H7 (cell line): ENCODE data around the gene DCAF6. TPM values are rescaled to one million over a fixed set of nuclear protein-coding genes. Genes with fewer than 3 reads are reported as not detected.

Source experiments
- DNase-seq: peaks from one replicate; pipeline ENCODE4 v3.0.0; 2012
- H3K27me3 ChIP-seq: 2 replicates; pipeline ENCODE4 v1.6.0; 2011; ENCODE audit warnings: mild to moderate bottlenecking, low read length; ENCODE audit not compliant: control insufficient read depth, insufficient read depth
- H3K36me3 ChIP-seq: replicated peaks from 2 replicates; pipeline ENCODE4 v1.5.1; 2011; ENCODE audit warnings: low read length; ENCODE audit not compliant: control insufficient read depth, insufficient read depth
- H3K4me3 ChIP-seq: 2 replicates; pipeline ENCODE4 v1.5.1; 2011; ENCODE audit warnings: low read depth, mild to moderate bottlenecking, control low read depth, low read length, moderate library complexity; ENCODE audit not compliant: insufficient read depth
- total RNA-seq: library from RNA; depleted of rRNA; stranded (reverse); fragments of >200 nt; shearing (Covaris generic); gene quantifications from 2 replicates; pipeline ENCODE4 v1.2.3, GENCODE V29; 2014

DCAF6 gene
- total RNA-seq, 1 experiment from 2014 or later: 13.5 TPM

DNA sequence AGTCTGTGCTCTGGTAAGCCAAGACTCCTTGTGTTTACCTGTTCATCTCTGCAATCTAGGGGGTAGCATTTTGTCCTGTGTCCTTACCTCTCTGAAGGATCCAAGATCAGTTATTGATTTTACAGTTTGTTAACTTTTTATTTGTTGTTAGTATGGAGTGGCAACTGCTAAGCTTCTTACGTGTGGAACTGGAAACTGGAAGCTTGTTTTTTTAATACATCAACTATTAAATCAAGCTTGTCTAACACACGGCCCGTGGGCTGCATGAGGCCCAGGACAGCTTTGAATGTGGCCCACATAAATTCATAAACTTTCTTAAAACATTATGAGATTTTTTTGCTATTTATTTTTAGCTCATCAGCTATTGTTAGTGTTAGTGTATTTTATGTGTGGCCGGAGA lies 29.6 kb downstream of the DCAF6 start:
- no peak overlapping the region for H3K4me3 ChIP-seq
- DNase-seq: no peak
- H3K36me3 ChIP-seq: peaks cover 1% of the 10 kb centered on the region; the same call in 1 of the 2 replicates
- H3K27me3 ChIP-seq: no peaks in the 10 kb centered on the region

DNA sequence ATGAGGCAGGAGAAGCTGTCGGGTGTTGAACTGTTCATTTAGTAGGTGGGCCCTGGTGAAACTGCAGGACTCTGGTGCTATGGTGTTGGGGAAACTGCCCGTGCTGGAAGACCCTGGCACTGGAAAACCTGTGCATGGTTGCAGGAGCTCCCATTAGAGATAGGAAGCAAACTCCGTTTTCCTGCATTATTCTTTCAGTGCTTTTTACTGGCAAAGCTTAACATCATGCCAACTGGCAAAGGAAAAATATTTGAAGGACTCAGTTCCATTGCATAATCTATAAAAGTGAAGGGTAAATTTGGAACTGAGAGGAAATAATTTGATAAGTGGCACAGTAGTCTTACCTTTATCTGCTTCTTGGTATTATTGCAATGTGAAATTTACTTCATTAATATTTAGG lies 32.1 kb downstream of the DCAF6 start:
- H3K36me3 ChIP-seq: peaks cover 1% of the 10 kb centered on the region; the same call in 1 of the 2 replicates
- no peaks in the 10 kb centered on the region for H3K27me3 ChIP-seq
- no peak for DNase-seq

DNA sequence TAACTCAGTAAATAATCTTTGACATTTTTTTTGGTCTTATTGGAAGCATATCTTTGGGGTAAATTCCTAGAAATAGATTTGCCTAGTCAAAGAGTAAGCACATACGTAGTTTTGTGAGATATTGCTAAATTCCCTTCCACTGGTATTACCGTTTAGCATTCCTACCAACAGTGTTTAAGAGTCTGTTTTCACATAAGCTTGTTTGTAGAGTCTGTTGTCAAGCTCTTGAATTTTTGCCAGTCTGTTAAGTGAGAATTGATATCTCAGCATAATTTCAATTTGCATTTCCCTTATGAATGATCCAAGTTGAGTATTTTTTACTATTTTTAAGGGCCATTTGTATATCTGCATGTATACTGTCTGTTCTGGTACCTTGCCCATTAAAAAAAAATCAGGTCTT lies 37.3 kb downstream of the DCAF6 start:
- Histone ChIP-seq H3K27me3 (no peaks in the 10 kb centered on the region), H3K4me3 (no peak overlapping the region)

More for the DNA sequence above, 32.1 kb downstream of the DCAF6 start:
- H3K4me3 ChIP-seq: no peak overlapping the region

DNA sequence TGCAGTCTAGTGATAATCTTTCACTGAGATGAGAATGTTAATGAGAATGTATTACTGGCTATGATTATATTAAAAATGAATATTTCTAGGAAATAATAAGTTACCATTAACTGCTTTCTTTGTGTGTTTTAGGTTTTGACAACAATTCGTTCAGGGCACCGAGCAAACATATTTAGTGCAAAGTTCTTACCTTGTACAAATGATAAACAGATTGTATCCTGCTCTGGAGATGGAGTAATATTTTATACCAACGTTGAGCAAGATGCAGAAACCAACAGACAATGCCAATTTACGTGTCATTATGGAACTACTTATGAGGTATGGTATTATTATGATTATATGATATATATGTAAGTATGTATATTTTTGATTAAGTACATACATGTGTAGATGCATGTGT lies 38.2 kb downstream of the DCAF6 start:
- no peak for DNase-seq
- peaks cover 3% of the 10 kb centered on the region for H3K36me3 ChIP-seq
- H3K27me3 ChIP-seq: no peaks in the 10 kb centered on the region
- H3K4me3 ChIP-seq: no peak overlapping the region

More for the DNA sequence above, 37.3 kb downstream of the DCAF6 start:
- H3K36me3 ChIP-seq: peaks cover 3% of the 10 kb centered on the region
- DNase-seq: no peak

DNA sequence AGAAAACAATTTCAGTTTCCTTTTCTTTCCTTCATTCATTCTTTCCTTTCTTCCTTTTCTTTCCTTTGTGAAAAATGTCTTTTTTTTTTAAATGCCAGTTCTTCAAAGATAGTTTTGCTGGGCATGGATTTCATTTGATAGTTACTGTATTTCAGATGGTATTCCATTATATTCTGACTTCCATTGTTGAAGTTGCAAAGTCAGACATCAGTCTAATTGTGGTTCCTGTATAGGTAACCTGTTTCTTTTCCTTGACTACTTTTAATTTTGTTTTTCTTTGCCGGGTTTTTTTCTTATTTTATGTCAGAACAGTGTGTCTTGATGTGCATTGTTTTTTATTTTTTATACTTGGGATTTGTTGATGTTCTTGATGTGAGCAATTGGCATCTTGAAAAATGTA lies 40.8 kb downstream of the DCAF6 start:
- Histone ChIP-seq H3K36me3 (peaks cover 3% of the 10 kb centered on the region), H3K27me3 (no peaks in the 10 kb centered on the region), H3K4me3 (no peak overlapping the region)
- DNase-seq: no peak

DNA sequence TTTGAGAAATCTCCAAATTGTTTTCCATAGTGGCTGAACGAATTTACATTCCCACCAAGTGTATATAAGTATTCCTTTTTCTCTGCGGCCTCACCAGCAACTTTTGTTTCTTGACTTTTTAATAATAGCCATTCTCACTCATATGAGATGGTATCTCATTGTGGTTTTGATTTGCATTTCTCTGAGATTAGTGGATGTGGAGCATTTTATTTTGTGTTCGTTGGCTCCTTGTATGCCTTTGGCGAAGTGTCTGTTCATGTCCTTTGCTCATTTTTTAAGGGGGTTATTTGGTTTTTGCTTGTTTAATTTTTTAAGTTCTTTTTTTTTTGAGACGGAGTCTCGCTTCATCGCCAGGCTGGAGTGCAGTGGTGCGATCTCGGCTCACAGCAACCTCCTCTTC lies 45.5 kb downstream of the DCAF6 start:
- no peak overlapping the region for H3K4me3 ChIP-seq
- H3K36me3 ChIP-seq: no peaks in the 10 kb centered on the region
- H3K27me3 ChIP-seq: no peaks in the 10 kb centered on the region
- DNase-seq: no peak

DNA sequence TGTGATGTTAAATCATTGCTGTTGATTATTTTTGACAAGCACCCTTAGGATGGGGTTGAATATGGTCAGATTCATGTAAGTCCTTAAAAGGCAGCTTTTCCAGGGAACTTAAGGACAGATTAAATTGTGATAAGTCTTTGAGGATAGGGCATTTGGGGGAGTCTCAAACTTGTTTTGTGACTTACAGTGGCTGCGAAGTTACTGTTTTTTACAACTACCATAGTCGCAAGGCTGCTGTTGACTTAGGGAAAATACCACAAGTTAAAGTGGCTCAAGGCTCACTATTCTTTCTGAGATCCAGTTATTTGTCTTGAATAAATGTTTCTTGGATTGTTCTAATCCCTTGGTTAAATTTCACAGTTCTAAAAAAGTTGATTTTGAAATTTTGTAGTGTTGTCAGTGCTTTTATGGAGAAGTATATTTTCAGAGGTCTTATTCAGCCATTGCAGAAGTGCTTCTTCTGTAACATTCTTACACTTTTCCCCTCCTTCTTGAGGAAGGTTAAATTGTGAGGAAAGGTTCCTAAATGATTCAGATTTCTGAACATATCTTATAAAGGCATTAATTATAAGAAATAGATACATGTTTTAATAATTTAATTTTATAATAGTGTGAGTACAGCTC lies 47.4 kb downstream of the DCAF6 start:
- Histone ChIP-seq H3K36me3 (no peaks in the 10 kb centered on the region), H3K4me3 (no peak overlapping the region), H3K27me3 (no peaks in the 10 kb centered on the region)
- DNase-seq: no peak

DNA sequence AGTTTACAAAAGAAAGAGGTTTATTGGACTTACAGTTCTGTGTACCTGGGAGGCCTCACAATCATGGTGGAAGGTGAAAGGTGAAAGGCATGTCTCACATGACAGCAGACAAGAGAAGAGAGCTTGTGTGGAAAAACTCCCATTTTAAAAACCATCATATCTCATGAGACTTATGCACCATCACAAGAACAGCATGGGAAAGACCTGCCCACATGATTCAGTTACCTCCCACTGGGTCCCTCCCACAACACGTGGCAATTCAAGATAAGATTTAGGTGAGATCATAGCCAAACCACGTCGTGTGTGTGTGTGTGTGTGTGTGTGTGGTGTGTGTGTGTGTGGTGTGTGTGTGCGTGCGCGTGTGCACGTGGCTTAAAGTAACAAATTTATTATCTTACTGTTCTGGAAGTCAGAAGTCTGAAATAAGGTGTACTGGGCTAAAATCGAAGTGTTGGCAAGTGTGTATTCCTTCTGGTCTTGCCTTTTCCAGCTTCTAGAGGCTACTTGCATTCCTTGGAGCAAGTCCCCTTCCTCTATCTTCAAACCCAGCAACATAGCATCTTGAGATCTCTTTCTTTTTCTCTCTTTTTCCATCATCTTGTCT lies 48.5 kb downstream of the DCAF6 start:
- Histone ChIP-seq H3K36me3 (no peaks in the 10 kb centered on the region), H3K4me3 (no peak overlapping the region), H3K27me3 (no peaks in the 10 kb centered on the region)
- no peak for DNase-seq

DNA sequence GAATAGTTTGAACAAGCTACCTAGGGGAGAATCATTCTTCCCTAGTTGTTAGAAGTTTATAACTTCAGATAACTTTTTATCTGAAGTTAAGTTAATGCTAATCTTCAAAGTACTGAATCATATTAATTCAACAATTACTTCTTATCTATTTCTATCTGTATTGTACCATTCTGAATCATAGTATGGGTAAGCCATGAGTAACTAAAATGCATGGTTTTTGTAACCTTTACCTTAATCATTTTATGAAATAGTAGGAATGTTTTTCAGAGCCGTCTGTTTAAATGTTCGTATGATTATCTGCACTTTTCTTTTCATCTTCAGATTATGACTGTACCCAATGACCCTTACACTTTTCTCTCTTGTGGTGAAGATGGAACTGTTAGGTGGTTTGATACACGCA lies 50.7 kb downstream of the DCAF6 start:
- no peaks in the 10 kb centered on the region for H3K27me3 ChIP-seq
- no peak overlapping the region for H3K4me3 ChIP-seq
- H3K36me3 ChIP-seq: no peaks in the 10 kb centered on the region
- DNase-seq: no peak

DNA sequence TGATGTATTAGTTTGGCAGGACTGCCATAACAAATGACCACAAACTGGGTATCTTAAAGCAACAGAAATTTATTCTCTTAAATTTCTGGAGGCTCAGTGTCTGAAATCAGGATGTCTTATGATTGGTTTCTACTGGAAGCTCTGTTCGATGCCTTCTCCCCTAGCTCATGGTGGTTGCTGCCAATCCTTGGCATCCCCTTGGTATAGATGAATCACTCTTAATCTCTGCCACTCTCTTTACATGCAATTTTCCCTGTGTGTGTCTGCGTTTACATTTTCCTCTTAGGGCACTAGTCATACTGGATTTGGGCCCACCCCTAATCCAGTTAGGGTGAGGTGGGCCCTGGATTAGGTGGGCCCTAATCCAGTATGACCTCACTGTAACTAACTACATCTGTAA lies 55.1 kb downstream of the DCAF6 start:
- no peak for DNase-seq
- Histone ChIP-seq H3K4me3 (no peak overlapping the region), H3K36me3 (peaks cover 3% of the 10 kb centered on the region), H3K27me3 (no peaks in the 10 kb centered on the region)

DNA sequence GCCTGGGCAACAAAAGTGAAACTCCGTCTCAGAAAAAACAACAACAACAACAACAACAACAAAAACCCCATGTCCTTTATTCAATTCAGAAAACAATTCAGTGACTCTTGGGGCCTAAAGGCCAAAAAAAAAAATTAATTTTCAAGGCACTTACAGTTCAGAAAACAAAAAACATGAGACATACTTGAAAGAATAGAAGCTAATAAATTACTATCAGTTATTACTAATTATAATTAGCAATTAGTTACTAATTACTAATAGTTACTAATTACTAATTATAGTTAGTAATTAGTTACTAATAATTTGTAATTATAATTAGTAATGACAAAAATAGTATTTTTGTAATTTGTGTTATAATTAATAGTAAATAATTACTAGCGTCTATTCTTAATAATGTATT lies 57.2 kb downstream of the DCAF6 start:
- peaks cover 3% of the 10 kb centered on the region for H3K36me3 ChIP-seq
- H3K4me3 ChIP-seq: no peak overlapping the region
- H3K27me3 ChIP-seq: no peaks in the 10 kb centered on the region
- no peak for DNase-seq

DNA sequence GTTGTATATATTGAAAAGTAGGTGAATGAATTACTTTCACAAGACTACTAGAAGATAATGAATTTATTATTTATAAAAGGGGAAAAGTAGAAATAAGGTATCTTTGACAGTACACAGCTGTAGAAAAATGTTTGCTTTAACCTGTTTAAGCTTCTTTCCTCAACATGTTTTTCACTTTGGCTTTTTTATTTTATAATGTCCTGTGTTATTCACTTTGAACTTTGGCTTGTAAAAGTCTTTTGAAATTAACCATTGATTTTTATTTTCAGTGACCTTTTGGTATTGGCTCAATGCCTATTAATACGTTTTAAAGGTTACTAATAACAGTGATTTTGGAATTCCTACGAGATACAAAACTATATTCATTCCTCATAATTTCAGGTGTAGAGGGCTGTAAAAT lies 58.1 kb downstream of the DCAF6 start:
- H3K4me3 ChIP-seq: no peak overlapping the region
- DNase-seq: no peak
- no peaks in the 10 kb centered on the region for H3K27me3 ChIP-seq
- H3K36me3 ChIP-seq: peaks cover 3% of the 10 kb centered on the region

DNA sequence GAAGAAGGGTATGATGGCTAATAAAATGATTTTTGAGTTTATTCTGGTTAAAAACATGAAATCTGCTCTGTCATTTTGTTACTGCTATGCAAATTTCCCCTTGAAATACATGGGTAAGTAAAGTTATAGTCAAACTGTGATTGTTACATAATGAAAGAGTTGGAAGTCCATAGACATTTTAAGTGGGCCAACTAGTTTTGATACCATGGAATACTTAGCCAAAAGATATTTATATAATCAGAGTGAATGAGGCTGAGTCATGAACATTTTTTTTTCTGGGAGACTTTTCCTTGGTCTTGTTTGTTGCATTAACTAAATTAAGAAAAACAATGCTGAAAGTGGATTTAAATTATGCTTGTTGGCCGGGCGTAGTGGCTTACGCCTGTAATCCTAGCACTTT lies 58.6 kb downstream of the DCAF6 start:
- no peak for DNase-seq
- Histone ChIP-seq H3K27me3 (no peaks in the 10 kb centered on the region), H3K4me3 (no peak overlapping the region), H3K36me3 (peaks cover 3% of the 10 kb centered on the region)

DNA sequence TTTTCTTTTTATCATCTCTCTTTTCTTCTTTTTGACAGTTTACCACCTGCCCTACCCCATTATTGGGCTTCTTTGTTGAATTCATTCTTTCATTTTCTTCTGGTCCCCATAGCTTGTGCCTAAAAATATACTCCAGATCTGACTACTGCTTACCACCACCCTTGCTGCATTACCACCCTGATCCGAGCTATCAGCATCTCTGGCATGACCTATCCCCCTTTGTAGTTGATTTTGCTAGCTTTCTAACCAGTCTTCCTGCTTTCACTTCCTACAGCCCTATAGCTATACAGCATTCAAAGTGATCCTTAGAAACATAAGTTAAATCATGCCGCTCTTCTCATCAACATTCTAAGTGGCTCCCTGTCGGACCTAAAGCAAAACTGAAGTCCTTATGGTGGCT lies 59.8 kb downstream of the DCAF6 start:
- DNase-seq: no peak
- Histone ChIP-seq H3K4me3 (no peak overlapping the region), H3K27me3 (no peaks in the 10 kb centered on the region), H3K36me3 (peaks cover 3% of the 10 kb centered on the region)

DNA sequence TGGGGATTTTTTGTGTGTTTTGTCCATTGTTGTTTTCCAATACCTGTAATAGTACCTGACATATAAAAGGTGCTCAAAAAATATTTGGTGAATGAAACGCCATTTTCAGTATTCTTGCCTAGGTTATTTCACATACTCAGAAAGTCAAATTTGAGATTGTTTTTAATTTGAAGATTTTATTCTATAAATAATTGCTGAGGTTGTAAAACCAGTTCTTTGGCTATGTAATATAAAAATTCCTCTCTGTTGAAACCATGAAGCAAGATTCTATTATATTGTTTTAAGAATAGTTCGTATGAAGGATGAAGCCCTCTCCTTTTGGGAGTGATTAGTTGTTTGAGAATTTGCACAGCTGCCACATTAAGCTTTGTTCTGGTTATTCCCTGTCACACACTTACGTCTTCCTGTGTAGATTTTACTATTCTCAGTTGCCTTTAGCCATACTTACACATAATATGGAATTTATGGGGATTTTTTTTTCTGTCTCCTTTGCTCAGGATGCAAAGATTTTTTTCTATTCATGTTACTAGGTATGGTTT lies 60.6 kb downstream of the DCAF6 start:
- DNase-seq: no peak
- Histone ChIP-seq H3K36me3 (peaks cover 3% of the 10 kb centered on the region), H3K27me3 (no peaks in the 10 kb centered on the region), H3K4me3 (no peak overlapping the region)
